SK-N-SH treated with all-trans-retinoic acid at 6 μM for 48 hours (cell line): ENCODE data around the gene TRPC5OS.

ENCODE experiments used
- ARNTL ChIP-seq: fragments of 450-650 bp; formaldehyde crosslinking; IDR thresholded peaks from 2 replicates; pipeline ENCODE4 v1.5.0; 2020; ENCODE audit warnings: low read depth, mild to moderate bottlenecking, moderate library complexity, borderline replicate concordance
- CSDC2 ChIP-seq: fragments of 250-450 bp; sonication (Bioruptor Pico); IDR thresholded peaks from 2 replicates; pipeline ENCODE4 v1.5.0; 2020; ENCODE audit warnings: mild to moderate bottlenecking, moderate library complexity
- OSR1 ChIP-seq: fragments of 250-450 bp; sonication (Bioruptor Pico); IDR thresholded peaks from 2 replicates; pipeline ENCODE4 v1.8.0; 2022; ENCODE audit warnings: moderate library complexity, mild to moderate bottlenecking, inconsistent platforms
- RARB ChIP-seq: fragments of 250-450 bp; sonication (Bioruptor Pico); IDR thresholded peaks from 2 replicates; pipeline ENCODE4 v1.8.0; 2021; ENCODE audit warnings: mild to moderate bottlenecking, moderate library complexity
- SNAI2 ChIP-seq: fragments of 250-450 bp; sonication (Bioruptor Pico); IDR thresholded peaks from 2 replicates; pipeline ENCODE4 v1.5.0; 2020; ENCODE audit warnings: mild to moderate bottlenecking, moderate library complexity
- ZC3H10 ChIP-seq: fragments of 250-450 bp; sonication (Bioruptor Pico); IDR thresholded peaks from 2 replicates; pipeline ENCODE4 v1.5.1; 2021; ENCODE audit warnings: mild to moderate bottlenecking, moderate library complexity
- ZFP3 ChIP-seq: fragments of 250-450 bp; sonication (Bioruptor Pico); IDR thresholded peaks from 2 replicates; pipeline ENCODE4 v1.5.0; 2020; ENCODE audit warnings: mild to moderate bottlenecking, moderate library complexity
- TF ChIP-seq, protein P1 (sequence below): fragments of 250-450 bp; sonication (Bioruptor Pico); IDR thresholded peaks from 2 replicates; pipeline ENCODE4 v1.8.0; 2021; ENCODE audit warnings: low read depth, mild to moderate bottlenecking, moderate library complexity, borderline replicate concordance
- TF ChIP-seq, protein P2 (sequence below): fragments of 250-450 bp; sonication (Bioruptor Pico); IDR thresholded peaks from 2 replicates; pipeline ENCODE4 v1.5.1; 2020; ENCODE audit warnings: low read depth, mild to moderate bottlenecking, moderate library complexity
- TF ChIP-seq, protein P3 (sequence below): fragments of 250-450 bp; sonication (Bioruptor Pico); IDR thresholded peaks from 2 replicates; pipeline ENCODE4 v1.8.0; 2020; ENCODE audit warnings: mild to moderate bottlenecking, moderate library complexity, borderline replicate concordance

DNA sequence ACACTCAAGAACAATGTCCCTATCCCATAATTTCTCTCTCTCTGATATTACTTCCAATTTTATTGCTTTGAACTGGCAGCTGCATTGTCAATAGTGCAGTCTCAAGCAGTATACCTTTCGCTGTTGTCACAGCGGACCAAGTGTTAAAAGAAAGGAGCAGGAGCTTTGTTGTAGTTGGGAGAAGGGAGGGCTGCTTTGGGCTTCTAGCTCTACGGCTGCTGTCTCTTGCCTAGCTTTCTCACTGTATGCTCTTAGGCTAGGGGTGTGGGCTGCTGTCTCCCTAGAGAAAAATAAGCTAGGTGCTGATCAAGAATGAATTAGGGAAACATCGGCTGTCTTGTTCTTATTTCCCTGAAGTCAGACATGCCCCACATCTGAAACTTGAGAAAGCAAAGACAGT, 52.5 kb downstream of the TRPC5OS start:
- TF ChIP-seq ZFP3 (CRISPR knock-in tag) (no peak), OSR1 (no peak), RARB (CRISPR knock-in tag) (no peak), SNAI2 (CRISPR knock-in tag) (no peak), CSDC2 (CRISPR knock-in tag) (no peak), ARNTL (CRISPR knock-in tag) (no peak), ZC3H10 (no peak)
- TF ChIP-seq, protein P1, sequence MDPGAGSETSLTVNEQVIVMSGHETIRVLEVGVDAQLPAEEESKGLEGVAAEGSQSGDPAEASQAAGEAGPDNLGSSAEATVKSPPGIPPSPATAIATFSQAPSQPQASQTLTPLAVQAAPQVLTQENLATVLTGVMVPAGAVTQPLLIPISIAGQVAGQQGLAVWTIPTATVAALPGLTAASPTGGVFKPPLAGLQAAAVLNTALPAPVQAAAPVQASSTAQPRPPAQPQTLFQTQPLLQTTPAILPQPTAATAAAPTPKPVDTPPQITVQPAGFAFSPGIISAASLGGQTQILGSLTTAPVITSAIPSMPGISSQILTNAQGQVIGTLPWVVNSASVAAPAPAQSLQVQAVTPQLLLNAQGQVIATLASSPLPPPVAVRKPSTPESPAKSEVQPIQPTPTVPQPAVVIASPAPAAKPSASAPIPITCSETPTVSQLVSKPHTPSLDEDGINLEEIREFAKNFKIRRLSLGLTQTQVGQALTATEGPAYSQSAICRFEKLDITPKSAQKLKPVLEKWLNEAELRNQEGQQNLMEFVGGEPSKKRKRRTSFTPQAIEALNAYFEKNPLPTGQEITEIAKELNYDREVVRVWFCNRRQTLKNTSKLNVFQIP, result no peak
- TF ChIP-seq, protein P2, sequence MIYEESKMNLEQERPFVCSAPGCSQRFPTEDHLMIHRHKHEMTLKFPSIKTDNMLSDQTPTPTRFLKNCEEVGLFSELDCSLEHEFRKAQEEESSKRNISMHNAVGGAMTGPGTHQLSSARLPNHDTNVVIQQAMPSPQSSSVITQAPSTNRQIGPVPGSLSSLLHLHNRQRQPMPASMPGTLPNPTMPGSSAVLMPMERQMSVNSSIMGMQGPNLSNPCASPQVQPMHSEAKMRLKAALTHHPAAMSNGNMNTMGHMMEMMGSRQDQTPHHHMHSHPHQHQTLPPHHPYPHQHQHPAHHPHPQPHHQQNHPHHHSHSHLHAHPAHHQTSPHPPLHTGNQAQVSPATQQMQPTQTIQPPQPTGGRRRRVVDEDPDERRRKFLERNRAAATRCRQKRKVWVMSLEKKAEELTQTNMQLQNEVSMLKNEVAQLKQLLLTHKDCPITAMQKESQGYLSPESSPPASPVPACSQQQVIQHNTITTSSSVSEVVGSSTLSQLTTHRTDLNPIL, result no peak
- TF ChIP-seq, protein P3, sequence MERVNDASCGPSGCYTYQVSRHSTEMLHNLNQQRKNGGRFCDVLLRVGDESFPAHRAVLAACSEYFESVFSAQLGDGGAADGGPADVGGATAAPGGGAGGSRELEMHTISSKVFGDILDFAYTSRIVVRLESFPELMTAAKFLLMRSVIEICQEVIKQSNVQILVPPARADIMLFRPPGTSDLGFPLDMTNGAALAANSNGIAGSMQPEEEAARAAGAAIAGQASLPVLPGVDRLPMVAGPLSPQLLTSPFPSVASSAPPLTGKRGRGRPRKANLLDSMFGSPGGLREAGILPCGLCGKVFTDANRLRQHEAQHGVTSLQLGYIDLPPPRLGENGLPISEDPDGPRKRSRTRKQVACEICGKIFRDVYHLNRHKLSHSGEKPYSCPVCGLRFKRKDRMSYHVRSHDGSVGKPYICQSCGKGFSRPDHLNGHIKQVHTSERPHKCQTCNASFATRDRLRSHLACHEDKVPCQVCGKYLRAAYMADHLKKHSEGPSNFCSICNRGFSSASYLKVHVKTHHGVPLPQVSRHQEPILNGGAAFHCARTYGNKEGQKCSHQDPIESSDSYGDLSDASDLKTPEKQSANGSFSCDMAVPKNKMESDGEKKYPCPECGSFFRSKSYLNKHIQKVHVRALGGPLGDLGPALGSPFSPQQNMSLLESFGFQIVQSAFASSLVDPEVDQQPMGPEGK (CRISPR knock-in tag), result no peak
